Parathyroid adenoma (tissue), 2 donors: Measurements from ENCODE around the gene TAF1D.
"Not testable (repeated sequence)": the region's sequence is repeated elsewhere in the genome, so short reads cannot be mapped to it uniquely, and the experiment has no call there.

ENCODE experiments used
- H2AFZ ChIP-seq: fragments of 300-600 bp; sonication (generic); one replicate; pipeline ENCODE4 v1.7.0; 2017; ENCODE audit warnings: antibody characterized with exemption, mild to moderate bottlenecking
- H3K27ac ChIP-seq: fragments of 300-600 bp; sonication (generic); one replicate; pipeline ENCODE4 v1.7.0; 2017
- H3K27me3 ChIP-seq: fragments of 300-600 bp; sonication (generic); one replicate; pipeline ENCODE4 v1.7.0; 2017; ENCODE audit warnings: low read length; ENCODE audit not compliant: control insufficient read depth, insufficient read depth
- H3K36me3 ChIP-seq: fragments of 300-600 bp; sonication (generic); one replicate; pipeline ENCODE4 v1.7.0; 2017; ENCODE audit warnings: low read length; ENCODE audit not compliant: control insufficient read depth, insufficient read depth
- H3K4me1 ChIP-seq: fragments of 300-600 bp; sonication (generic); one replicate; pipeline ENCODE4 v1.7.0; 2017; ENCODE audit warnings: control low read depth
- H3K4me2 ChIP-seq: fragments of 300-600 bp; sonication (generic); one replicate; pipeline ENCODE4 v1.7.0; 2017; ENCODE audit warnings: low read length
- H3K4me3 ChIP-seq: fragments of 300-600 bp; sonication (generic); one replicate; pipeline ENCODE4 v1.7.0; 2017; ENCODE audit warnings: low read depth, low read length
- H3K79me2 ChIP-seq: fragments of 300-600 bp; sonication (generic); one replicate; pipeline ENCODE4 v1.7.0; 2017; ENCODE audit warnings: control low read depth
- H3K9ac ChIP-seq: fragments of 300-600 bp; sonication (generic); one replicate; pipeline ENCODE4 v1.7.0; 2017; ENCODE audit warnings: mild to moderate bottlenecking
- H3K9me3 ChIP-seq: fragments of 300-600 bp; sonication (generic); one replicate; pipeline ENCODE4 v1.7.0; 2017; ENCODE audit warnings: low read length; ENCODE audit not compliant: control insufficient read depth
- CTCF ChIP-seq: fragments of 300-600 bp; sonication (generic); IDR thresholded peaks from one replicate; pipeline ENCODE4 v1.7.0; 2017; ENCODE audit warnings: antibody characterized with exemption, mild to moderate bottlenecking
- donor health status: primary hyperparathyroidism.

The TAF1D gene

DNA sequence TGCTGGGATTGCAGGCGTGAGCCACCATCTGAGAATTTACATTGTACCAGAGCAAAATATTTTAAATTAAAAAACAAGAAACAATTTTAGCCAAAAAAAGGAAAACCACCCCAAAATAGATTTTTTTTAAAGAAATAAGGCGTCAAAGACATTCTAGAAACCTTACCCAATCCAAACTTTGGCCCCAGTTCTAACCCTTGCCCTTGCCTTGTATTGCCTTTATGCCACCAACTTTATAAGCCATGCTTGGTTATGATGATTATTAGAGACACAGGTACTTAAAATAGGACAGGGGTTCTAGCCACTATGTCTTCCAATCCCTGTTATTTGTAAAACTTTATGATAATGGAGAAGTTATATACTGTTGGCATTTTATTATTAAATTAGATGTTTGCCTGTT lies 11.9 kb upstream of the TAF1D start:
- Histone ChIP-seq H3K9ac (no peak overlapping the region), H3K27me3 (no peaks in the 10 kb centered on the region), H2AFZ (no peak overlapping the region), H3K4me3 (no peak overlapping the region), H3K4me1 (no peaks in the 10 kb centered on the region), H3K4me2 (no peak overlapping the region), H3K9me3 (no peaks in the 10 kb centered on the region), H3K79me2 (no peaks in the 10 kb centered on the region), H3K27ac (no peak overlapping the region), H3K36me3 (no peaks in the 10 kb centered on the region)
- TF ChIP-seq CTCF = no peak

DNA sequence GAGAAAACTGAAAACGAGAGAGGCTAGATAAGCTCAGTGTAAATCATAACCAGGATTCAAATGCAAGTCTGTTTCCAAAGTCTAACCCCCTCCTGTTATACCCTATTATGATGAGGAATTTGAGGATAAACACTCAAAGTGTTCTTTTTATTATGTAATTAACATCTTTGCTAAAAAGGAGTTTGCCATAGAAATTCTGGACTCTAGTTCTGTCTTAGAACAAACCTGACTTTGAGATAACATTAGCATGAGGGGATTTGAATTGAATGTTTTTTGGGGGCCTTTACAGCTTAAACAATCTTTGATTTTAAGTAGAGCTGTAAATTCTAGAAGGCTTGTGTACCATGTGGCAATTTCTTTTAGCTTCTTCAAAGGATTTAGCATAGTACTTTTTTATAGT lies 9.7 kb upstream of the TAF1D start:
- Histone ChIP-seq H3K4me1 (no peaks in the 10 kb centered on the region), H3K27ac (no peak overlapping the region), H3K4me2 (no peak overlapping the region), H3K36me3 (no peaks in the 10 kb centered on the region), H3K9me3 (no peaks in the 10 kb centered on the region), H3K9ac (no peak overlapping the region), H3K79me2 (no peaks in the 10 kb centered on the region), H2AFZ (no peak overlapping the region), H3K4me3 (no peak overlapping the region), H3K27me3 (no peaks in the 10 kb centered on the region)
- no peak for TF ChIP-seq CTCF

GRCh38 chr11:93747122-93747521 lies 5.8 kb upstream of the TAF1D start:
- no peaks in the 10 kb centered on the region for H3K27me3 ChIP-seq
- no peak overlapping the region for H3K4me2 ChIP-seq
- no peak overlapping the region for H2AFZ ChIP-seq
- no peak overlapping the region for H3K27ac ChIP-seq
- no peak overlapping the region for H3K9ac ChIP-seq
- no peaks in the 10 kb centered on the region for H3K4me1 ChIP-seq
- H3K9me3 ChIP-seq = no peaks in the 10 kb centered on the region
- no peak for TF ChIP-seq CTCF
- H3K4me3 ChIP-seq = no peak overlapping the region
- no peaks in the 10 kb centered on the region for H3K79me2 ChIP-seq
- H3K36me3 ChIP-seq = no peaks in the 10 kb centered on the region

DNA sequence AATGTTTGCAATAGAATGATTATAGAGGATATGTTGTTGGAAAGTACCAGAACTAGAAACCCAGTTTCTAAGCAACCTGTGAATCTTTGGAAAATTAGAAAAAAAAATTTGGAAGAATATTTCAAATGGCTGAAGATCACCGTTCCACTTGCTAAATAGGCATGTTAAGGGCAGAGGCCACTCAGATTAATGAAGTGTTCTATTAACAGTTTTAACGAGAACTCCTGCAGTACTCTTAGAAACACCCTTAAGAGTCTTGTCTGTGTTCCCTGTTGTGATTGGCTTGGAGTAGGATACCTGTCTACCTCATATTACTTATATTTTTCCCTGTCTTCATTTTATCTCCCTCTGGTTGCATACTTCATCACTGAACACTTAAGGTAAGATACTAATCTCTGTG lies 4.8 kb upstream of the TAF1D start:
- Histone ChIP-seq H3K36me3 (no peaks in the 10 kb centered on the region), H3K79me2 (no peaks in the 10 kb centered on the region), H3K4me1 (no peaks in the 10 kb centered on the region), H3K9ac (no peak overlapping the region), H3K4me2 (no peak overlapping the region), H3K9me3 (no peaks in the 10 kb centered on the region), H2AFZ (no peak overlapping the region), H3K4me3 (no peak overlapping the region), H3K27me3 (no peaks in the 10 kb centered on the region), H3K27ac (no peak overlapping the region)
- no peak for TF ChIP-seq CTCF

GRCh38 chr11:93745005-93745755 lies 3.9 kb upstream of the TAF1D start:
- H3K79me2 ChIP-seq, H3K4me1 ChIP-seq, H3K4me3 ChIP-seq, H3K36me3 ChIP-seq, H3K9ac ChIP-seq, H3K9me3 ChIP-seq, H3K4me2 ChIP-seq, H3K27me3 ChIP-seq, H3K27ac ChIP-seq, H2AFZ ChIP-seq: not testable (repeated sequence)
